Gastroesophageal sphincter (tissue), 3 donors: ENCODE data around the gene CRHR2.

Source experiments
- CTCF ChIP-seq, 4 experiments: fragments of 200-600 bp in 2 of 4; fragments of 450-650 bp in 2 of 4; sonication (generic) in 1 of 4; IDR thresholded peaks; one replicate each; pipeline ENCODE4 v1.5.1; 2017 to 2019; ENCODE audit warnings: antibody characterized with exemption in 4 of 4, mild to moderate bottlenecking in 2 of 4, moderate library complexity in 2 of 4
- POLR2A ChIP-seq, 2 donors: fragments of 450-650 bp; IDR thresholded peaks; one replicate each; pipeline ENCODE4 v1.6.1; 2017; ENCODE audit warnings: antibody characterized with exemption in 2 of 2, mild to moderate bottlenecking in 2 of 2, moderate library complexity in 1 of 2
- POLR2AphosphoS5 ChIP-seq: sonication (generic); formaldehyde crosslinking; IDR thresholded peaks from one replicate; pipeline ENCODE4 v1.6.1; 2017; ENCODE audit warnings: antibody characterized with exemption

GRCh38 chr7:30625283-30625682, 57.0 kb downstream of the CRHR2 start:
- TF ChIP-seq POLR2A (IDR thresholded peaks at IDR 0.05) (no peak), CTCF (IDR thresholded peaks at IDR 0.05) (no peak), POLR2AphosphoS5 (no peak)
